Activated B cell treated with CpG ODN at 0.5 μM for 24 hours (primary cell): ENCODE measurements around the gene LRP8. TPM values are rescaled to one million over a fixed set of nuclear protein-coding genes. Genes with fewer than 3 reads are reported as not detected.

Experiments
- ATAC-seq: fragments of 200-7000 bp; cut with Tn5 transposase; one replicate; pipeline ENCODE4 v1.10.0; 2021; ENCODE audit warnings: low read depth, mild to moderate bottlenecking, moderate library complexity
- CTCF ChIA-PET: fragments of 350-600 bp; sonication (Branson Sonifier 250); formaldehyde crosslinking; loops from one replicate; lab custom pipeline; 2021; ENCODE audit warnings: antibody characterized with exemption; lab: Charles Lee
- POLR2A ChIA-PET: fragments of 350-600 bp; sonication (Branson Sonifier 250); formaldehyde crosslinking; loops from one replicate; lab custom pipeline; 2021; ENCODE audit warnings: antibody characterized with exemption; lab: Charles Lee
- DNase-seq: peaks from one replicate; pipeline ENCODE4 v3.0.0; 2022
- H3K27ac Mint-ChIP-seq: one replicate; pipeline ENCODE4 v1.8.0; 2020; ENCODE audit warnings: mixed read lengths
- H3K27me3 Mint-ChIP-seq: one replicate; pipeline ENCODE4 v1.8.0; 2021; ENCODE audit warnings: mixed read lengths
- H3K36me3 Mint-ChIP-seq: one replicate; pipeline ENCODE4 v1.8.0; 2021; ENCODE audit warnings: low read depth, mixed read lengths
- H3K4me1 Mint-ChIP-seq: one replicate; pipeline ENCODE4 v1.8.0; 2021; ENCODE audit warnings: mixed read lengths
- H3K4me3 Mint-ChIP-seq: one replicate; pipeline ENCODE4 v1.8.0; 2020; ENCODE audit warnings: mild to moderate bottlenecking, mixed read lengths
- H3K9me3 Mint-ChIP-seq: one replicate; pipeline ENCODE4 v1.8.0; 2020; ENCODE audit warnings: mixed read lengths
- CTCF ChIP-seq: fragments of 200-600 bp; IDR thresholded peaks from one replicate; pipeline ENCODE4 v1.8.0; 2022; ENCODE audit warnings: antibody characterized with exemption, mild to moderate bottlenecking
- intact Hi-C: fragments of 100-400 bp; cut with micrococcal nuclease; formaldehyde crosslinking; loops from one replicate; pipeline ENCODE4 v1.15.1; 2024
- total RNA-seq: library from RNA; stranded (reverse); gene quantifications from 2 replicates; pipeline ENCODE4 v1.2.3, GENCODE V29; 2022

The LRP8 gene
- total RNA-seq, 1 donor from 2014 or later: 40.6 TPM

GRCh38 chr1:53260631-53261247 lies 67.1 kb downstream of the LRP8 start:
- H3K9me3 Mint-ChIP-seq: no peaks in the 10 kb centered on the region
- ChIA-PET POLR2A (no interaction called here), CTCF (no interaction called here)
- DNase-seq: no peak
- no peak overlapping the region for H3K4me3 Mint-ChIP-seq
- H3K4me1 Mint-ChIP-seq: peaks cover 13% of the 10 kb centered on the region
- intact Hi-C loops: no loop called here
- no peak overlapping the region for H3K27ac Mint-ChIP-seq
- no peak for TF ChIP-seq CTCF
- peaks cover 44% of the 10 kb centered on the region for H3K36me3 Mint-ChIP-seq
- no peak for ATAC-seq
- H3K27me3 Mint-ChIP-seq: no peaks in the 10 kb centered on the region

- H3K9me3 Mint-ChIP-seq: no peaks in the 10 kb centered on the region
- H3K4me1 Mint-ChIP-seq: peaks cover 13% of the 10 kb centered on the region
- H3K27ac Mint-ChIP-seq: peak overlapping the region; percentile 16
- no peak overlapping the region for H3K4me3 Mint-ChIP-seq
- H3K27me3 Mint-ChIP-seq: no peaks in the 10 kb centered on the region
- ChIA-PET CTCF (interaction anchor here (0.7 to 1.8 kb wide), 2 partner anchors 19 to 133 kb away, joined by 3 to 4 read pairs; no protein-coding TSS in a partner anchor), POLR2A (no interaction called here)
- peaks cover 40% of the 10 kb centered on the region for H3K36me3 Mint-ChIP-seq
- ATAC-seq (peak; percentile 61), DNase-seq (no peak)
- intact Hi-C loops: no loop called here
- no peak for TF ChIP-seq CTCF
Measured at GRCh38 chr1:53259932-53260331, 67.9 kb downstream of the LRP8 start.

- no peak overlapping the region for H3K27ac Mint-ChIP-seq
- no peak for TF ChIP-seq CTCF
- no peaks in the 10 kb centered on the region for H3K27me3 Mint-ChIP-seq
- CTCF ChIA-PET: interaction anchor here (1.8 kb wide), 1 partner anchor 135 kb away, joined by 4 read pairs; no protein-coding TSS in a partner anchor
- no peaks in the 10 kb centered on the region for H3K9me3 Mint-ChIP-seq
- ATAC-seq: no peak
- POLR2A ChIA-PET: no interaction called here
- no peak overlapping the region for H3K4me3 Mint-ChIP-seq
- H3K4me1 Mint-ChIP-seq: peaks cover 13% of the 10 kb centered on the region
- no peak for DNase-seq
- peaks cover 33% of the 10 kb centered on the region for H3K36me3 Mint-ChIP-seq
- intact Hi-C loops: no loop called here
Measured at GRCh38 chr1:53258216-53258615, 69.7 kb downstream of the LRP8 start.

GRCh38 chr1:53257454-53258081 lies 70.3 kb downstream of the LRP8 start:
- ChIA-PET CTCF (no interaction called here), POLR2A (no interaction called here)
- no peak for ATAC-seq
- Mint-ChIP-seq H3K9me3 (no peaks in the 10 kb centered on the region), H3K4me3 (no peak overlapping the region), H3K27me3 (no peaks in the 10 kb centered on the region), H3K27ac (no peak overlapping the region), H3K4me1 (peaks cover 13% of the 10 kb centered on the region), H3K36me3 (peaks cover 29% of the 10 kb centered on the region)
- DNase-seq: no peak
- TF ChIP-seq CTCF: no peak
- intact Hi-C loops: no loop called here

GRCh38 chr1:53256511-53257453 lies 71.1 kb downstream of the LRP8 start:
- ChIA-PET POLR2A (no interaction called here), CTCF (no interaction called here)
- Mint-ChIP-seq H3K27me3 (no peaks in the 10 kb centered on the region), H3K9me3 (no peaks in the 10 kb centered on the region), H3K4me3 (no peak overlapping the region), H3K36me3 (peaks cover 29% of the 10 kb centered on the region), H3K27ac (no peak overlapping the region), H3K4me1 (peaks cover 13% of the 10 kb centered on the region)
- DNase-seq (no peak), ATAC-seq (no peak)
- no peak for TF ChIP-seq CTCF
- intact Hi-C loops: no loop called here
